Esophagus squamous epithelium (tissue), 4 donors: ENCODE measurements around the gene CAMTA1.

Source experiments
- POLR2A ChIP-seq, 4 donors: fragments of 450-650 bp; IDR thresholded peaks; one replicate each; pipeline ENCODE4 v1.6.1; 2017; ENCODE audit warnings: antibody characterized with exemption in 4 of 4, mild to moderate bottlenecking in 4 of 4, moderate library complexity in 3 of 4
- TF ChIP-seq, protein P1 (sequence below), 6 experiments: fragments of 450-650 bp in 4 of 6; fragments of 200-600 bp in 2 of 6; sonication (generic) in 2 of 6; IDR thresholded peaks; one replicate each; pipeline ENCODE4 v1.5.1; 2016 to 2019; ENCODE audit warnings: antibody characterized with exemption in 6 of 6, mild to moderate bottlenecking in 4 of 6, moderate library complexity in 4 of 6

DNA sequence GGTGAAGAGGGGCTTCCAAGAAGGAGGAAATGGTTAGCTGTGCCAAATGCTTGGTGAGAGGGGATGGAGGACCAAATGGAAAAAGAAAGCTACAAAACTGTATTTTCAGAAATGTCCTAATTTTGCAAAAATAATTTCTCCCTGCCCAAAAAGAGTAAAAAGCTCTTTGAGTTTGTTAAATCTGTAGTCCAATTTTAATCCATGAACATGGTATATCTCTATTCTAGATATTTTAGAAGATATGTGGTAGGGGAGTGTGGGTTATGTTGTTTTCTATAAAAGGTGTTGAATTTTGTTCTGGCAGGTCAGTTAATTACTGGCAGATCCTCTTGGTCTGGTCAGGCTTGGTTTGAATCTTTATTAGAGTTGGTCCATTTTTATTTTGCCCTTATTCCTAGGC is 511.7 kb downstream of the CAMTA1 start:
- TF ChIP-seq, protein P1, sequence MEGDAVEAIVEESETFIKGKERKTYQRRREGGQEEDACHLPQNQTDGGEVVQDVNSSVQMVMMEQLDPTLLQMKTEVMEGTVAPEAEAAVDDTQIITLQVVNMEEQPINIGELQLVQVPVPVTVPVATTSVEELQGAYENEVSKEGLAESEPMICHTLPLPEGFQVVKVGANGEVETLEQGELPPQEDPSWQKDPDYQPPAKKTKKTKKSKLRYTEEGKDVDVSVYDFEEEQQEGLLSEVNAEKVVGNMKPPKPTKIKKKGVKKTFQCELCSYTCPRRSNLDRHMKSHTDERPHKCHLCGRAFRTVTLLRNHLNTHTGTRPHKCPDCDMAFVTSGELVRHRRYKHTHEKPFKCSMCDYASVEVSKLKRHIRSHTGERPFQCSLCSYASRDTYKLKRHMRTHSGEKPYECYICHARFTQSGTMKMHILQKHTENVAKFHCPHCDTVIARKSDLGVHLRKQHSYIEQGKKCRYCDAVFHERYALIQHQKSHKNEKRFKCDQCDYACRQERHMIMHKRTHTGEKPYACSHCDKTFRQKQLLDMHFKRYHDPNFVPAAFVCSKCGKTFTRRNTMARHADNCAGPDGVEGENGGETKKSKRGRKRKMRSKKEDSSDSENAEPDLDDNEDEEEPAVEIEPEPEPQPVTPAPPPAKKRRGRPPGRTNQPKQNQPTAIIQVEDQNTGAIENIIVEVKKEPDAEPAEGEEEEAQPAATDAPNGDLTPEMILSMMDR (IDR thresholded peaks at IDR 0.05), result no peak
- TF ChIP-seq POLR2A (IDR thresholded peaks at IDR 0.05), result no peak
